Eye (tissue), 1 donor: ENCODE results near the gene ATXN3L.

Source experiments
- DNase-seq: peaks from one replicate; pipeline ENCODE4 v3.0.0-alpha.2; 2015

The ATXN3L gene

GRCh38 chrX:13319953-13320352 lies at the start of gene ATXN3L:
Gene ATXN3L, minus strand, starts transcription at chrX:13320053. Its CDS starts 119 bp downstream, at chrX:13319934.
- DNase-seq, result no peak

DNA sequence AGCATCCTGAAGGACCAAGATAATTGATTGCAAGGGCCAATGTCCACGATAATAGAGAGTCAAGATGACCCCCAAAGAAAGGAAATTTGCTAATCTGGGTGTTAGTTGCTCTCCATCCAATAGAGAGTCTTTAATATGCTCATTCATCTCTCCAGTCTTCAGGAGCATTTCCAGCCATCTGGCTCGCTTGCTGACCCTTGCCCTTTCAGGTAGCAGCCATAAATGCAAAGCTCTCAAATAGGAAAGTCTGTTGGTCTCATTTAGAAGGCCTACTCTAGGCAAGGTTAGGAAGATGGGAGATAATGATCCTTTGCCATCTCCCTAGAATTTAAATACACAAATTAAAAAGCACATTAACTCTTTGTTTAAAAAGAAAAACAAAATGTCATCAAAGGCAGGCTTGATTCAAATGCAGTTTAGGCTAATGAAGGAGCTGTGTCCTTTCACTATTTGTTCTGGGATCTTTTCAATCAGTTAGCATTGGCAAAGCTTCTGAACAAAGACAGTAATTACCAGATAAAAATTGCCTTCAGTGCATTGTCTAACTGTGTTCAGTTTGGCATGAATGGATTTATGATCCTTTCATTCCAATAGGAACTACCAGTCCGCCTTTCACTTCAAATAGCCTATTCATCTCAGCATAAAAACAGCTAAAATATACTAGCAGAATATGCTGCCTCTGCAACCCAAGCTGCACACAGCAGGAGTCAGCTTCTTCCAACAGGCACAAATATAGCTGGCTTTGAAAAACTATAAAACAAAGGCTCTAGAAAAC lies 49.6 kb upstream of the ATXN3L start:
- peak; percentile 42 for DNase-seq

GRCh38 chrX:13367950-13368349 lies 48.1 kb upstream of the ATXN3L start:
- no peak for DNase-seq

DNA sequence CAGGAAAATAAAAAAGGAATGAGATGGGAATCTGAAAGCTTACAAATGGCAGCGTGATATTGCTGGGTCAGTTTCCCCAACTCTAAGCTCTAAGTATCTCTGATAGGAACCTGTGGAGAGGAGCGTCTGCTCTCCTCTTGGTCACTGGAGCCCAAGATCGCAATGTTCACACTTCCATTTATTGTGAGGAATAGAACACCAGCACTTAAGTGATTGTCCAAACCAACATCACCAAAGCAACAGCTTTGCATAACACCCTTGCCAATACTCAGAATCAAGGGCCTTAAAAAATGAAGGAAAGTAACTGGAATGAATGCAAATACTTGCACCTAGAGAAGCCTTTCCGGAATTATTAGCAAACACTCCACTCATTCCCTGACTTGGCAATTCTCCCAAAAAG lies 46.8 kb upstream of the ATXN3L start:
- DNase-seq, result no peak

DNA sequence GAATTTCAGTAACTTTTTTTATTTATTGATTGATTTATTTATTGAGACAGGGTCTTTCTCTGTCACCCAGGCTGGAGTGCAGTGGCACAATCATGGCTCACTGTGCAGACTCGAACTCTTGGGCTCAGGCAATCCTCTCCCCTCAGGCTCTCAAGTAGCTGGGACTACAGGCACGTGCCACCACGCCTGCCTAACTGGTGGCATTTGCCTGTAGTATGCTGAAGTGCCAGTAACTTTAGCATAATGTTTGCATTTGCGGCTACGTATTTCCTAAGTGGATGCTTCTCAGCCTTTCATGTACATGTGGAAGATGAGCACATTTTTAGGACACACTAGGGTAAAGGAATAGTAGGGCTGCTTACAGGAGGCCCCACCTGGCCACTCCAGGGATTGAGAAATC lies 45.3 kb upstream of the ATXN3L start:
- no peak for DNase-seq

GRCh38 chrX:13364230-13364857 lies 44.5 kb upstream of the ATXN3L start:
- DNase-seq, result peak; percentile 12

GRCh38 chrX:13360146-13360545 lies 40.3 kb upstream of the ATXN3L start:
- DNase-seq, result no peak

DNA sequence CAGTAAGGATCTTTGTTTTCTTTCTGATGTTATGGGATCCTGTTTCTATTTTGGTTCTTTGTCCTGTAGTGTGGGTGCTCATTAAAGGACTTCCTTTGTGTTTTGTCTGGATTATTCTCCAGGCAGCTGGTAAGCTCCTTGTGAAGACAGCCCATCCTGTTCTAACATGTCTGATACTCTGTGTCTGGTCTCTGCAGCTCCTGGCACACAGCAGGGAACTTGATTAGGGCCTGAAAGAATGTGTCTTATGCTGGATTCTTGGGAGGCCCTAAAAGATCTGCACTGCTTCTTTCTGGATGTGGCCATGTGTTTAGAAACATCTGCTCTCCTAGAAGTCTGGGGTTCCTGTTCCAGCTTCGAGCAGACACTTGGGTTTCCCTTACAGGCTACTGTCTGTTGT lies 38.1 kb upstream of the ATXN3L start:
- DNase-seq, result peak; percentile 44

DNA sequence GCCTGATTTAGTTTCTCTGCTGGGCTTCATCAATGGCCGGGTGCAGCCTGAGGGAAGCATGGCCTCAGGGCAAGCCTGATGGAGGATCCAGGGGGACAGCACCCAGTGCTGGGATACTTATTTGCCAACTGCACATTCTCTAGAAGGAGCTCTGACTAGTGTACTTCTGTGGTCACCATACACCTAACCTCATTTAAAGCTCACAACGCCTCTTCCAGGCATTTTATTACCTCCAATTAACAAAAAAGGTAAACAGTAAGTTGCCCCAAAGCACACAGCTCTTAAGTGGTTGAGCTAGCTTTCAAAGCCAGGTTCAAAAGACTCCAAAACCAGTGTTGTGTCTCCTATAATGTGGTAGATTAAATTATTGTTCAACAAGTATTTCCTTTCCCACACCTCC lies 26.8 kb upstream of the ATXN3L start:
- no peak for DNase-seq

DNA sequence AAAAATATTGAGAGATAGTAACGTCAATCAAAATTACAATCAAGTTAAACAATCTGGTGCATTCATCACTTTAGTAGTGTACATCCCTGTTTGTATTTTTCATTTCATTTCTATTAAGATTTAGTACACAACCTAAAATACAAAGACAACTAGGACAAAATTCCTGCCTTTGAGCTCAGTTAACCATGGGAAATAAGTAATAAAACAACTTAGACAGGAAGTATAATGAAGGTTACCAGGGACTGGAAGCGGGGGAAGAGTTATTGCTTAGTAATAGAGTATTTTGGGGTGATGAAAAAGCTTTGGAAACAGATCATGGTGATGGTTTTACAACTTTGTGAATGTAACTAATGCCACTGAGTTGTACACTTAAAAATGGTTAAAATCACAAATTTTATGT lies 25.6 kb upstream of the ATXN3L start:
- DNase-seq, result no peak

GRCh38 chrX:13345037-13345436 lies 25.2 kb upstream of the ATXN3L start:
- DNase-seq, result no peak

- no peak for DNase-seq
Observed at GRCh38 chrX:13341491-13342101, 21.7 kb upstream of the ATXN3L start.

DNA sequence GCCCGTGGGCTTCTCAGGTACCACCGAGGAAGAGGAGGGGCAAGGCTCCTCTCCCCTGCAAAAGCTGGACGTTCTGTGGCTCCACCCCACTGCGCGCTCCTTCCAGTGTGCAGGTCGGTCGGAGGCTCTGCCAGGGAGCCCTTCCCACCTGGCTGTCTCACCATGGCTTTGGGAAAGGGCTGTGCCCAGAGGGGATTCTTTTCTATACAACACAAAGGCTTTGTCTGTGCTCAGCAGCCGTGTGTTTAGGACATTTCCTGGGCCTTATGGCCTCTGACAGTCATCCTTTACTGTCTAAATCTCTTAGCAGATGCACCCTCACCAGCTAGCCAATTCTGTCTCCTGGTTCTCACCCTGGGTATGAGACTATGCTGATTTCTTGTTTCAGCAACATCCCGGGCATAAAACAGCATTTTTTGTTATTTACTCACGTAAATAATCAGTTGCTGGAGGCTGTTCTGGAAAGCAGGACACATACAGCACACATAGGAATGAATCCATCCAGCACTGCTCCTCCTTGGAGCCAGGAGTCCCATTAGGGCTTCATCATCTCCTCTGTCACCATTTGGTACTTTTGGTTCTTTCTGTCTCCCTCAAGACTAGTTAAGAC lies 20.4 kb upstream of the ATXN3L start:
- DNase-seq, result no peak

- no peak for DNase-seq
Observed at GRCh38 chrX:13339607-13340006, 19.8 kb upstream of the ATXN3L start.

DNA sequence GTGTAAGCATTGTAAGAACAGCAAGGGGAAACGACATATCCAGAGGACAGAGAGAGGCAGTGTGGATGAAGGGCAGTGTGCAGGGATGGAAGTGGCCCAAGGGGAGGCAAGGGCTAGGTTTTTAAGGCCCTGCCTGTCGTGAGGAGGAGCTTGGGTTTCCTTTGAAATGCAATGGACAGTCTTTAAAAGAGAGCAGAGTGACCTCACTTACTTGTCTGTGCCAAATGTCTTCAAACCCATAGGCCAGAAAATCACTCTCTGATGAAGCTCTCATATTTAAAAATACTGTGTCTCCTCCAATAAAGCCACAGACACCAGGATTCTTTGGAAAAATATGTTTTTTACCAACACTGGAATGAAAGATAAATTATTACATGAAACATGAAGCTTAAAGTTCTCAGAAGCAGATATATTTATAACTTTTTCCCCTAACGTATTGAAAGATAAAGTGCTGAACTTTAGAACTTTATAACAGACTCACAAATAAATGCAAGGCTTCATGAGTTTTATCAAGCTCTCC lies 19.2 kb upstream of the ATXN3L start:
- no peak for DNase-seq

- no peak for DNase-seq
Observed at GRCh38 chrX:13334491-13334890, 14.6 kb upstream of the ATXN3L start.

- no peak for DNase-seq
Observed at GRCh38 chrX:13330446-13330845, 10.6 kb upstream of the ATXN3L start.

GRCh38 chrX:13327666-13328065 lies 7.8 kb upstream of the ATXN3L start:
- DNase-seq, result no peak

- DNase-seq, result no peak
Observed at GRCh38 chrX:13323241-13323640, 3.4 kb upstream of the ATXN3L start.

DNA sequence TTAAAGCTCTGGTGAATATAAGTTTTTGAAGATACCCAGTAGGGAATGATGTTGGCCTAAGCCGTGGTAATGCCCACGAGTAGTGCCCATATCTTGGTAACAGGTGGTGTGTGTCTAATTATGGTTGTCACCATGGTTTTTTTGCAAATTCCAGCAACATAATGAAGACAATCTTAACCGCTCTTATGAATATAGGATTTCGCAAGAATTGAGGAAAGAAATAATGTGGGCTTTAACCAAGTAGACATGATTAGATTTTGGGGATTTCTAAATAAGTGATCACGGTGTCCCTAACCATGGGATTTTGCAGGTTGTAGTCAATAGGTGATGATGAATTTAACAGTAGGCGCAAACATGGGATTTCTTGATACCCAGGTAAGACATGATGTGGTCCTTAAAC lies 2.5 kb downstream of the ATXN3L start:
- DNase-seq, result no peak

GRCh38 chrX:13311560-13311959 lies 8.3 kb downstream of the ATXN3L start:
- DNase-seq, result no peak

GRCh38 chrX:13309631-13310030 lies 10.2 kb downstream of the ATXN3L start:
- no peak for DNase-seq

DNA sequence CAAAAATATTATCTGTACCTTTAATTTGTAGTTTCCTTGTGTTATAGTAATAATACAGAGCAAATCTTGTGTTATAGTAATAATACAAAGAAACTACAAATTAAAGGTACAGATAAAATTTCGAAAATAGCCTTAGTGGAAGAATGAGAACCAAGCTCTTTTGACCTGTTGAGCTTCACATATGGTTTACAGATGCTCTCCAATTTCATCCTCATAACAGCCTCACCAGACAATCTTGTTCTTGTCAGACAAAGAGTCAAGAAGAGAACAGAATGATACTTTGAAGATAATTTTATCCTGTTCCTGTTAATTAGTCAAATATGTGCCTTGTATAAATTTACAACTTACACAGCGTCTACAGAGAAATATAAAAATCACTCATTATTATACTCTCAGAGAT lies 12.8 kb downstream of the ATXN3L start:
- no peak for DNase-seq

DNA sequence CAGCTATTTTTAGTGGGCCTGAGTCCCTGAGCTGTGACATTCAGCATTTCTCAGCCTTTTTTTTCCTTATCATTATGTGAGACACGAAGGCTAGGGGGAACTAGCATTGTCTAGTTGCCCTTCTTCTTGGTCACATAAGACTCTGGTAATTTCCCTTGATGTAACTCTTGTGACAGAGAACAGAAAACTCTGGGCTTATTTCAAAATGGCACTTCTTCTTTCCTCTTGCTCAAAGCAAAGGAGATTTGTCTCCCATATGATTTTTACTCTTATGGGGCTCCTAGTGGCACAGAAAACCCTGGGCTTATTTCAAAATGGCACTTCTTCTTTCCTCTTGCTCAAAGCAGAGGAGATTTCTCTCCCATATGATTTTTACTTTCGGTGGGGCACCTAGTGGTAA lies 14.7 kb downstream of the ATXN3L start:
- no peak for DNase-seq
